Muscle layer of colon (tissue), 2 donors: ENCODE data around the gene RAC3.

Source experiments
- H3K27ac ChIP-seq: one replicate; pipeline ENCODE4 v1.7.0; 2013; ENCODE audit warnings: low read depth, mild to moderate bottlenecking, low read length, moderate library complexity
- H3K27me3 ChIP-seq, 2 donors: one replicate each; pipeline ENCODE4 v1.7.0; 2013; ENCODE audit warnings: low read length in 2 of 2, mild to moderate bottlenecking in 2 of 2; ENCODE audit not compliant: insufficient read depth in 2 of 2, control insufficient read depth in 1 of 2
- H3K36me3 ChIP-seq: one replicate; pipeline ENCODE4 v1.7.0; 2013; ENCODE audit warnings: mild to moderate bottlenecking, low read length; ENCODE audit not compliant: insufficient read depth
- H3K4me1 ChIP-seq: one replicate; pipeline ENCODE4 v1.7.0; 2013; ENCODE audit warnings: mild to moderate bottlenecking, low read length; ENCODE audit not compliant: insufficient read depth
- H3K4me3 ChIP-seq, 2 donors: one replicate each; pipeline ENCODE4 v1.7.0; 2013; ENCODE audit warnings: low read length in 2 of 2, low read depth in 1 of 2, mild to moderate bottlenecking in 1 of 2, moderate library complexity in 1 of 2
- H3K9ac ChIP-seq: one replicate; pipeline ENCODE4 v1.7.0; 2013; ENCODE audit warnings: low read length
- H3K9me3 ChIP-seq: one replicate; pipeline ENCODE4 v1.7.0; 2013; ENCODE audit warnings: mild to moderate bottlenecking, low read length
- donor health status: abdominal sarcoma.
- donor health status: Adenocarcinoma of cecum.

RAC3 gene

DNA sequence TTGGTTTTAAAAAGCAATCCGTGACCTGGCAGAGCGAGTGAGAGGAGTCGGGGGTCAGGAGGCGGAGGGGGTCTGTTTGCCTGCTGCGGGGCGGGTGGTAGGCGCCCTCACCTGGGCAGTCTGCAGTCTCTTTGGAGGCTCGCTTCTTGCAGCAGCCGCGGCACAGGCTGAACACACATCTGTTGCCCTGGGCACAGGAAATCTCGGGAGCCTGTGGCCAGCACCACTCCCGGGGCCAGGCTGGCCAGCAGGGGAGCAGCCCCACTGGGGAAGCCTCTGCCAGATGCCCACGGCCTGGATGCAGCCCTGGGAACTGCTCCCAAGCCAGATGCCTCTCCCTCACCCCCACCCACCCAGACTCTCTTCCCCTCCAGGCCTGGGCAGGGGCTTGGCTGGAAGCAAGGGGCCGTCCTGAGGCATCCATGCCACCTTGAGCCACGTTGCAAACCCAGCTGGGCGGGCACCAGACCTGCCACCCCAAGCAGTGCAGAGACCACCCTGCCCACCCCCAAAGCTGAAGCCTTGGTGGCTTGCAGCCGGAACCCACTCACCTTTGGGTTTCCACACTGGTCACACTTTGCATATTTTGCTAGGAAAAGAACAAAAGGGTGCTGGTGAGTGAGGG, 26.9 kb downstream of the RAC3 start:
- no peak overlapping the region for H3K4me3 ChIP-seq
- no peaks in the 10 kb centered on the region for H3K9me3 ChIP-seq
- no peak overlapping the region for H3K9ac ChIP-seq
- peaks cover 7% of the 10 kb centered on the region for H3K4me1 ChIP-seq
- peaks cover 51% of the 10 kb centered on the region for H3K36me3 ChIP-seq
- H3K27ac ChIP-seq = no peak overlapping the region
- H3K27me3 ChIP-seq = no peaks in the 10 kb centered on the region

DNA sequence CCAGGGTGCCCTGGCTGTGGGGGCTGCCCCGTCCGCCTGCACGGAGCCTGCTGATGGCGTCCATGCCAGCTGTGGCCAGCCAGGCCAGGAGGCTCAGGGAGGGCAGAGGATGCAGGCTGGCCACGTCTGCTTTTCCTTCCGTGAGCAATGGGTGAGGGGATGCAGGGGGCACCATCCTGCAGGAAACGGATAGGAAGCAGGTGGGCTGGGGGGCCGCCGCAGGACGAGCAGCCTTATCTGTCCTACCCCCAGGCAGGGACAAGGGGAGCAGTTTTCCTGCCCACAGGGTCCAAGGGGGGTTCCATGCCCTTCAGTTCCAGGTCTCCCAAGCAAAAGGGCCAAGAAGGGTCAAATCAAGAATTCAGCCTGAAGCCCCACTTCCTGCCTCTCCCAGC, 27.4 kb downstream of the RAC3 start:
- Histone ChIP-seq H3K4me3 (no peak overlapping the region), H3K36me3 (peaks cover 54% of the 10 kb centered on the region), H3K9ac (no peak overlapping the region), H3K27me3 (no peaks in the 10 kb centered on the region), H3K9me3 (no peaks in the 10 kb centered on the region), H3K27ac (no peak overlapping the region), H3K4me1 (peaks cover 3% of the 10 kb centered on the region)

DNA sequence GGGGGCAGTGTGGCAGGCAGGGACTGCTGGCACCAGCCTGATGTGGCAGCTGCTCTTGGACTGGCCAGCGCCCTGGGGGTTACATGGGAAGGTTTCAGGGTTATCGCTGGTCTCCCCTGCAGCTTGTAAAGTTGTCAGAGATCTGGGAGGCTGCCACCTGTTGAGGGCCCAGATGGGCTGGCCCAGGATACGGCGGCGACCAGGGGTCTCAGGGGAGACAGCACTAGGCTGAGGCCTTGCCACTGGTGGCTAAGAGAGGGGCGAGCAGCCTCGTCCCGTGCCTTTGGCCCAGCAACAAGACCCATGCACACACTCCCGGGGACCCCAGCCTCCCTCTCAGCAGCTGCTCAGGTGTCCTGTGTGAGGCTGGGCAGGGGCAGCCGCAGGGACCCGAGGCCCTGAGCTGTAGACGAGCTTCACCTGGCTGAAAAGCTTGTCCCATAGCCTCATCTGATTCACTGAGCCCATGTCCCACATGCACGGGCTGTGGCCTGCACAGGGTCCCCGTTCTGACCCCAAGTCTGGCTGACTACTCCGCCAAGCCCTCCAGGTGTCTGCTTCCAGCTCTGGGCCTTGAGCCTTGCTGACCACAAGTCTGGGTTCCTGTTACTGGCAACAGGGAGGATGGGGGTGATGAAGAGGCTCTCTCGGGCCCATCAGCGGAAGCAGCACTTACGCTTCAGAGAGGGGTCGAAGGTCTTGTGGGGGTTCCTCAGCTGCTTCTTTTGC, 28.0 kb downstream of the RAC3 start:
- H3K27ac ChIP-seq = no peak overlapping the region
- no peak overlapping the region for H3K9ac ChIP-seq
- no peaks in the 10 kb centered on the region for H3K27me3 ChIP-seq
- no peak overlapping the region for H3K4me3 ChIP-seq
- H3K36me3 ChIP-seq = peaks cover 48% of the 10 kb centered on the region
- H3K4me1 ChIP-seq = peaks cover 7% of the 10 kb centered on the region
- no peaks in the 10 kb centered on the region for H3K9me3 ChIP-seq

DNA sequence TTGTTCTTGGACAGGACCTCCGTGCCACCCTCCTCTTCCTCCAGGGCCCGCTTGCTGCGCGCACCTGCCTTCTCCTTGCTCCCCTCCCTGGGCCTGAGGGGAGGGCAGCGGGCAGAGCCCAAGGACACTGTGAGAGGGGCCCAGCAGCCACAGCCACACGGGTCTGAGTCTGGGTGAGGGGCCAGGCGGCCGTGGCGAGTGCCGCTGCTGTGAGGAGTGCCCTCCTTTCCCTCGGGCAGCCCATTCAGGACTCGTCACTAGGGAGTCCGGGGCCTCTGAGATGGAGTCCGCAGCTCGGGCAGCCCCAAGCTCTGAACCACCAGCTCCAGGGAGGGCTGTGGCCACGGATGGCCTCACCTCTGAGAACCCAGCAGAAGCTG, 28.5 kb downstream of the RAC3 start:
- no peaks in the 10 kb centered on the region for H3K27me3 ChIP-seq
- no peak overlapping the region for H3K9ac ChIP-seq
- no peak overlapping the region for H3K27ac ChIP-seq
- H3K4me1 ChIP-seq = peaks cover 12% of the 10 kb centered on the region
- H3K9me3 ChIP-seq = no peaks in the 10 kb centered on the region
- no peak overlapping the region for H3K4me3 ChIP-seq
- H3K36me3 ChIP-seq = peaks cover 44% of the 10 kb centered on the region

DNA sequence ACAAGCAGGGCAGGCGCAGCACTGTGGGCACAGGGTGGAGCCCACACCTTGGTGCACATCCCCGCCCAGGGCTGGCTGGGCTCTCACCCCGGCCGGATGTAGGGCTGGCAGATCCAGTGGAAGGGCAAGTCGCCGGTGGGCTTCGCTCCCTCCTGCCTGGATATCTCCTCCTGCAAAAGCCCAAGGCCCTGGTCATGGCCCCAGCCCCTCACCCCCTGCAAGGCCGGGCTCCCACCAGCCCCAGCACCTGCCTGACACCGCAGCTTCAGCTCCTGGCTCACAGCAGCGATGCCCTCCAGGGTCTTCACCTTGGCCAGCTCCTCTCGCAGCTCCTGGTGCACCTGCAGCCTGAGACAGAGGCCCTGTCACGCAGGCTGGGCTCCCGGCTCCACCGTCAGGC, 29.1 kb downstream of the RAC3 start:
- H3K9ac ChIP-seq = no peak overlapping the region
- peaks cover 39% of the 10 kb centered on the region for H3K36me3 ChIP-seq
- H3K9me3 ChIP-seq = no peaks in the 10 kb centered on the region
- no peak overlapping the region for H3K4me3 ChIP-seq
- peaks cover 12% of the 10 kb centered on the region for H3K4me1 ChIP-seq
- no peak overlapping the region for H3K27ac ChIP-seq
- H3K27me3 ChIP-seq = no peaks in the 10 kb centered on the region

DNA sequence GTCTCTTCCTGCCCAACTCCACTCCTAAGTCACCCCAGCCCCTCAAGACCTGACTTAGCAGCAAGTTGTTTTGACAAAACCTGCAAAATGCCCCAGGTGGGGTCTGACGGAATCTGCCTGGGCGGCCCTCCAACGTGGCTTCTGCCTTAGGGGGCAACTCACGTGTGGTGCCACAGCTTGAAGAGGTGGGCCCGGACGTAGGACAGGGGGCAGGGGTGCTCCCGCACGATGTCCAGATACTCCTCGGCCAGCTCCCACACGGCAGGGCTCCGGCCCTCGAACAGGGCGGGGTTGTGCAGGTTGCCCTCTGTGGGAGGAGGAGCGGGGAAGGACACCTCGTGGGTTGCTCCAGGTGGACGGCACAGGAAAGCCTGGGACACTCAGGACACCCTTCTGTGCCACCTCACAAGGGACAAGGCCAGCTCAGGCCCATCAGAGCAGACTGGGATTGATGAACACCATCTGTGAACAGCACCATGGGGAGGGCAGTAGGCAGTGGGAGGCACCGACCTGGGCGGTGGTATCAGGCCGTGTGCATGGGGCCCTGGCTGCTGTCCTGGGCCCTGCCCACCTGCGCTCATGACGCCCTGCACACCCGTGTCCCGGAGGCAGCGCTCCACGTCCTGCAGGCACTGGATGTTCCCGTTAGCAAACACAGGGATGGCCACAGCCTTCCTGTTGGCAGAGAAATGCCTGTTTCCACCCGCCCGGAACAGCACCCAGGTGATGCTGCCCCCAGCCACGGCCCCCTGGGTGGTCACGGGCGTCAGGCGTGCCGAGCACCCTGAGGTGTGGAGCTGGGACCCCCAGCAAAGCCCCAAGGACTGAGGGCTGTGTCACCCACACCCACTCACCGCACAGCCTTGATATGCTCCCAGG, 29.8 kb downstream of the RAC3 start:
- peaks cover 39% of the 10 kb centered on the region for H3K36me3 ChIP-seq
- H3K9ac ChIP-seq = no peak overlapping the region
- no peaks in the 10 kb centered on the region for H3K9me3 ChIP-seq
- peaks cover 16% of the 10 kb centered on the region for H3K4me1 ChIP-seq
- H3K4me3 ChIP-seq = no peak overlapping the region
- no peak overlapping the region for H3K27ac ChIP-seq
- H3K27me3 ChIP-seq = no peaks in the 10 kb centered on the region

DNA sequence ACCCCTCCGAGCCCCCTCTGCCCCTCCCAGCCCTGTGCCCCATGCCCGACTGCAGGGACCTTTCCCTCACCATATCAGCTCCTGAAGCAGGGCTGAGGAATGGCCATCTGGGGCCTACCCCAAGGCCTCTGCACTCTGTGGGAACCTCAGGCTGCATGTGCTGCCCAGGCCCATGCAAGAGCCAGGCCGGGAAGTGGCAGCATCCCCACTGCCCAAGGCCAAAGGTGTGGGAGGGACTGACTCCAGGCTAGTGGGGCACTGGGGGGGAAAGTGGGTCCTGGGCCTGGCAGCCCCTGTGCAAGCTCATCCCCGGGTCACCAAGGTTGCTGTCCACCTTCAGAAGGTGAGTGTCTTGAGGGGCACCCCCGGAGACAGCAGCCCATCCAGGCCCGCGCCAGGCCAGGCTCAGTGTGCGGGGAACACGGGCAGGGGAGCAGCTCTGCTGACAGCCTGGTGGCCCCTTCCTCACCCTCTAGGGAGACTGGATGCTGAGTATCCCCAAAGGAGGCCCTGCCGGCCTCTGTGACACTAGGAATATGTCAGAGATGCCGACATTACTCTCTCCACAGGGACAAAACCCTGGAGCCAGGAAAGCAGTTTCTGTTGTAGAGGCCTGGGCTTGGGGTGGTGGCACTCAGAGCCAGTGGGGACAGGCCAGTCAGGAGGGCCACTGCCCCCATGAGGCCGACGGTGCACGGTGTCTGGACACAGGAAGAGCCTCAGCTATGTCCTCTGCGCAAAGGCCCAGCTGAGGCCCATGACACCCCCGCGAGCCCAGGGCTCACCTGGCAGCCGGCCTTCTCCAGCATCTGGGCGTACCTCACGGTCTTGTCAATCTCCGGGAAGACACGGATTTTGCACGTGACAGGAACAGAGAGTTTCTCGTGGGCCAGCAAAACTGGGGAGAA, 30.9 kb downstream of the RAC3 start:
- Histone ChIP-seq H3K9me3 (no peaks in the 10 kb centered on the region), H3K4me1 (peaks cover 20% of the 10 kb centered on the region), H3K36me3 (peaks cover 39% of the 10 kb centered on the region), H3K27me3 (no peaks in the 10 kb centered on the region), H3K4me3 (no peak overlapping the region), H3K9ac (no peak overlapping the region), H3K27ac (no peak overlapping the region)

DNA sequence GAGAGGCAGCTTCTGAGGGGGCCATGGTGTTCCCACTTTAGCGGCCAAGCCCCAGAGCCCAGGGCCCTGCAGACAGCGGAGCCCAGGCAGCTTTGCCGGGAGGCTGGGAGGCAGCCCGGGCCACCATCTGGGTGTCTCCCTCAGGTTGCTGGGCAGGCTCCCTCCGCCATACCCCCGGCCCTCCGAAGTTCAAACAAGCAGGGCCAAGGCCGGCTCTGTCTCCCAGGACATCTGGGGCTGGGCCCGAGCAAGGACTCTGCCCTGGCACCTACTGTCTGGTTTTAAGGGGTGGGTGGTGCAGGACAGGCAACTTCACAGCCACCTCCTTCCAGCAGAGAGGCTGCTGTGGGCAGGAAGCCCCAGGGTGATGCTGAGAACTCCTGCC, 31.5 kb downstream of the RAC3 start:
- peaks cover 20% of the 10 kb centered on the region for H3K4me1 ChIP-seq
- H3K9me3 ChIP-seq = no peaks in the 10 kb centered on the region
- no peaks in the 10 kb centered on the region for H3K27me3 ChIP-seq
- no peak overlapping the region for H3K27ac ChIP-seq
- H3K4me3 ChIP-seq = no peak overlapping the region
- H3K36me3 ChIP-seq = peaks cover 35% of the 10 kb centered on the region
- H3K9ac ChIP-seq = no peak overlapping the region

DNA sequence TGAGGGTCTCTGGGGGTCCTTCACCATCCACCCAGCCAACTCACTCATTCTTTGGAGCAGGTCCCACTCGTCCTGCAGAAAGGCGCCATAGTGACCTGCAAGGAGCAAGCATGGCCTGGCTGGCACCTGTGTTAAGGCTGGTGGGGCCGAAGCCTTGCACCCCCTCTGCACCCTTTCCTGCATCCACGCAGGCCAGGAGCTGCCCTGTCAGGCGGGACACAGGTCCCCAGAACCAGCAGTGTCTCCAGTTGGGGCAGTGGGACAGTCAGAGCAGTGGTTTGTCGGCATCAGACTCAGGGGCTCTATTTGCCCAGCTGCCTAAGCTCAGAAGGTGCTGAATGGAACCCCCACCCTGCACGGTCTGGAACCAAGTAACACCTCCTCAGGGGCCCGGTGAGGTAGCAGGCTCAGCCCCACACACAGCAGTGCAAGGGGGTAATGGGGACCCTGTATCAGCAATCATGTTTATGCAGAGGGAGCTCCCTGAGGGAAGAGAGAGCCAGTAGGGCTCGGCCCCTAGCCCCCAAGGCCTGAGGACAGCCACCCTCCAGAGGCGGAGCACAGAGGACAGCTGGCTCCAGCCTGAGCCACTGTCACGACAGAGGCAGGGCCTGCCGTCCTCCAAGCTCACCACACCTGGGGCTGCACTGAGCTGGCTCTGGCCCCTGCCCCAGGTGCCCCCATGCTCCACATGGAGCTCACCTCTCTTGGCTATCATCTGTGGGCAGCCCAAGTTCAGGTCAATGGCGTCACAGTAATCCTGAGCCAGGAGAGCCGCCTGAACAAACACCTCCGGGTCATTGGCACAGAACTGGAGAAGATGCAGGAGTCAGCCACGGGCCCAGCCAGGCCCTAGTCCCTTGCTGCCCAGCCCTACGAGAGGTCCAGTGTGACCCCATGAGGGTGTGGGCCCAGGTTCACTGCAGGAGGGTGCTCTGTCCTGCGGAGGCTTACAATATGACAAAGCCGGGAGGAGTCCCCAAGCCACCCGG, 32.2 kb downstream of the RAC3 start:
- Histone ChIP-seq H3K27me3 (no peaks in the 10 kb centered on the region), H3K4me3 (no peak overlapping the region), H3K9ac (peak overlapping the region; percentile 74), H3K4me1 (peaks cover 20% of the 10 kb centered on the region), H3K36me3 (peaks cover 34% of the 10 kb centered on the region), H3K9me3 (no peaks in the 10 kb centered on the region), H3K27ac (no peak overlapping the region)

DNA sequence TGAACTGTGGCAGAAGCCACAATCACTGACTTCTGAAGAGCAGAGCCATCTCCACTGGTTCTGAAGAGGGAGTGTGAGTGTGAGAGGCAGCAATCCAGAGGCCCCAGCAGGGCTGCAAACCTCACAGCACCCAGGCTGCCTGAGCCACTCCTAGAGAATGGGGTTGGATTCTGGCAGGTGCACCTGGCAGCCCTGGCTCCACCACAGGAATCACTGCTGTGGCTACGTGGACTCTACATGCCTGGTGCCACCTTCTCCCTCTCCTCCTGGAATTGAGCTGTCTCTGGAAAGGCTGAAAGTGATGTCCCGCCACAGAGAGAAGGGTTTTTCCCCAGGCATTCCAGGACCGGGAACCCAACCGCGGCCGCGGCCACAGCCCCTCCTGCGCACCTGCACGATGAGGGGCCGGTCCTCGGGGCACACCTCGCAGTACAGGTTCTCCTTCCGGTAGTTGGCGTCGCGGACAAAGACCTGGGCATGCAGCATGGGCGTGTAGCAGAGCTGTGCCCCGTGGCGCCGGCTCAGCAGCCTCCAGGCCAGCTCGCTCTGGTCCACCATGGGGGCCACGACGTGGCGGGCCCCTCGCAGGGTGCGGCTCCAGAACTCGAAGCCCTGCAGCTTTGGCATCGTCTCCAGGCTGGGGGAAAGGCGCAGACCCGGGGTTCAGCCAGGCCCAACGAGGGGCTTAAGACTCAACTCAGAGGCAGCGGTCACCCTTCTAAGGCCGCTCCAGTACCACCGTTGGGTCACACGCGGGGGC, 33.1 kb downstream of the RAC3 start:
- no peaks in the 10 kb centered on the region for H3K9me3 ChIP-seq
- H3K9ac ChIP-seq = peak overlapping the region; percentile 74
- H3K27ac ChIP-seq = peak overlapping the region; percentile 78
- H3K36me3 ChIP-seq = peaks cover 34% of the 10 kb centered on the region
- peaks cover 20% of the 10 kb centered on the region for H3K4me1 ChIP-seq
- peak overlapping the region; percentile 68 to 77 for H3K4me3 ChIP-seq
- no peaks in the 10 kb centered on the region for H3K27me3 ChIP-seq
